Activated T-helper 1 cell treated with anti-CD3 and anti-CD28 coated beads, Interleukin-2, amount 50 U/mL, for 16 hours (primary cell): ENCODE data around the gene P2RY2.

Source experiments
- DNase-seq, 2 donors: peaks; one replicate each; pipeline ENCODE4 v3.0.0-alpha.2; 2020; ENCODE audit warnings: low read depth in 1 of 2, low spot score in 1 of 2

The P2RY2 gene

GRCh38 chr11:73241300-73241699 is 23.2 kb downstream of the P2RY2 start:
- no peak for DNase-seq

GRCh38 chr11:73242251-73243092 is 24.4 kb downstream of the P2RY2 start:
- DNase-seq = peak; percentile 38 to 52

GRCh38 chr11:73243093-73243485 is 25.0 kb downstream of the P2RY2 start:
- DNase-seq = no peak

- DNase-seq = no peak
Observed at GRCh38 chr11:73244589-73245240, 26.6 kb downstream of the P2RY2 start.

- DNase-seq = no peak
Observed at GRCh38 chr11:73245461-73245860, 27.4 kb downstream of the P2RY2 start.

- DNase-seq = no peak
Observed at GRCh38 chr11:73246303-73246702, 28.2 kb downstream of the P2RY2 start.

- DNase-seq = no peak
Observed at GRCh38 chr11:73248526-73249185, 30.6 kb downstream of the P2RY2 start.

GRCh38 chr11:73249304-73249703 is 31.2 kb downstream of the P2RY2 start:
- no peak for DNase-seq

- DNase-seq = no peak
Observed at GRCh38 chr11:73249853-73250783, 32.0 kb downstream of the P2RY2 start.

- no peak for DNase-seq
Observed at GRCh38 chr11:73252577-73253191, 34.6 kb downstream of the P2RY2 start.

- no peak for DNase-seq
Observed at GRCh38 chr11:73257342-73258103, 39.4 kb downstream of the P2RY2 start.

GRCh38 chr11:73258104-73259035 is 40.3 kb downstream of the P2RY2 start:
- no peak for DNase-seq

GRCh38 chr11:73259406-73260126 is 41.5 kb downstream of the P2RY2 start:
- no peak for DNase-seq

GRCh38 chr11:73260127-73260457 is 42.0 kb downstream of the P2RY2 start:
- DNase-seq = no peak

- DNase-seq = no peak
Observed at GRCh38 chr11:73262851-73263495, 44.9 kb downstream of the P2RY2 start.

GRCh38 chr11:73263640-73264039 is 45.6 kb downstream of the P2RY2 start:
- DNase-seq = no peak

GRCh38 chr11:73265278-73265810 is 47.3 kb downstream of the P2RY2 start:
- no peak for DNase-seq
